GM18858 (cell line): Measurements from ENCODE around the gene CNIH2.

Source experiments
- ATAC-seq: cut with Tn5 transposase; IDR thresholded peaks from one replicate; pipeline ENCODE4 v1.9.1; 2021; ENCODE audit not compliant: unreplicated experiment

Gene CNIH2

GRCh38 chr11:66258473-66258893 lies 19.5 kb upstream of the CNIH2 start:
- peak; percentile 10 for ATAC-seq

GRCh38 chr11:66259225-66259624 lies 18.8 kb upstream of the CNIH2 start:
- ATAC-seq = no peak

GRCh38 chr11:66259956-66260355 lies 18.0 kb upstream of the CNIH2 start:
- no peak for ATAC-seq

GRCh38 chr11:66261578-66261977 lies 16.4 kb upstream of the CNIH2 start:
- no peak for ATAC-seq

- no peak for ATAC-seq
Observed at GRCh38 chr11:66262191-66262590, 15.8 kb upstream of the CNIH2 start.

GRCh38 chr11:66262696-66263095 lies 15.3 kb upstream of the CNIH2 start:
- ATAC-seq = no peak

GRCh38 chr11:66263231-66263630 lies 14.7 kb upstream of the CNIH2 start:
- ATAC-seq = no peak

GRCh38 chr11:66263785-66264184 lies 14.2 kb upstream of the CNIH2 start:
- ATAC-seq = no peak

- ATAC-seq = no peak
Observed at GRCh38 chr11:66264383-66264782, 13.6 kb upstream of the CNIH2 start.

- ATAC-seq = no peak
Observed at GRCh38 chr11:66264914-66265313, 13.1 kb upstream of the CNIH2 start.

- ATAC-seq = no peak
Observed at GRCh38 chr11:66265531-66266377, 12.2 kb upstream of the CNIH2 start.

- ATAC-seq = no peak
Observed at GRCh38 chr11:66266378-66267038, 11.5 kb upstream of the CNIH2 start.

- no peak for ATAC-seq
Observed at GRCh38 chr11:66267039-66267378, 11.0 kb upstream of the CNIH2 start.

GRCh38 chr11:66267379-66268243 lies 10.4 kb upstream of the CNIH2 start:
- ATAC-seq = no peak

- ATAC-seq = peak; percentile 81
Observed at GRCh38 chr11:66268244-66268951, 9.6 kb upstream of the CNIH2 start, which contains the start of gene RAB1B. RAB1B (plus strand) TSS chr11:66268639; CDS start chr11:66268680, 41 bp downstream.

- no peak for ATAC-seq
Observed at GRCh38 chr11:66268952-66269905, 8.7 kb upstream of the CNIH2 start.

- no peak for ATAC-seq
Observed at GRCh38 chr11:66271816-66272215, 6.2 kb upstream of the CNIH2 start.

- ATAC-seq = no peak
Observed at GRCh38 chr11:66272596-66272995, 5.4 kb upstream of the CNIH2 start.

GRCh38 chr11:66274219-66274618 lies 3.8 kb upstream of the CNIH2 start:
- no peak for ATAC-seq

- no peak for ATAC-seq
Observed at GRCh38 chr11:66275396-66275795, 2.6 kb upstream of the CNIH2 start.
